AG10803 (cell line): ENCODE data around the gene USP19.

Experiments used
- DNase-seq: peaks from one replicate; pipeline ENCODE4 v3.0.0; 2010; ENCODE audit warnings: low read depth
- H3K4me3 ChIP-seq: 2 replicates; pipeline ENCODE4 v1.5.1; 2011; ENCODE audit warnings: mild to moderate bottlenecking, low read length, control low read depth
- CTCF ChIP-seq: conservative IDR thresholded peaks from 2 replicates; pipeline ENCODE4 v1.5.1; 2011; ENCODE audit warnings: mild to moderate bottlenecking, low read length, control low read depth, inconsistent platforms

USP19 gene

GRCh38 chr3:49153349-49153912 lies 32.8 kb upstream of the USP19 start:
- no peak overlapping the region for H3K4me3 ChIP-seq
- no peak for TF ChIP-seq CTCF
- no peak for DNase-seq

GRCh38 chr3:49151610-49152009 lies 31.0 kb upstream of the USP19 start:
- TF ChIP-seq CTCF = no peak
- DNase-seq = no peak
- H3K4me3 ChIP-seq = no peak overlapping the region

GRCh38 chr3:49148159-49148558 lies 27.5 kb upstream of the USP19 start:
- no peak for TF ChIP-seq CTCF
- no peak overlapping the region for H3K4me3 ChIP-seq
- DNase-seq = no peak

- no peak overlapping the region for H3K4me3 ChIP-seq
- TF ChIP-seq CTCF = no peak
- DNase-seq = no peak
These were observed 19.5 kb upstream of the USP19 start for GRCh38 chr3:49140080-49140479.

- DNase-seq = no peak
- H3K4me3 ChIP-seq = no peak overlapping the region
- no peak for TF ChIP-seq CTCF
These were observed 14.9 kb upstream of the USP19 start for GRCh38 chr3:49135499-49135898.

GRCh38 chr3:49134471-49135265 lies 14.0 kb upstream of the USP19 start:
- TF ChIP-seq CTCF = no peak
- H3K4me3 ChIP-seq = no peak overlapping the region
- DNase-seq = no peak
